Activated gamma-delta T cell (primary cell): Measurements from ENCODE around the gene SLC25A22.

Experiments used
- DNase-seq: peaks from one replicate; lab custom pipeline; 2025; lab: John Stamatoyannopoulos, UW

SLC25A22 gene

GRCh38 chr11:746289-747157 is 51.6 kb downstream of the SLC25A22 start:
- no peak for DNase-seq

- DNase-seq = no peak
Observed at GRCh38 chr11:745428-745827, 52.7 kb downstream of the SLC25A22 start.

DNA sequence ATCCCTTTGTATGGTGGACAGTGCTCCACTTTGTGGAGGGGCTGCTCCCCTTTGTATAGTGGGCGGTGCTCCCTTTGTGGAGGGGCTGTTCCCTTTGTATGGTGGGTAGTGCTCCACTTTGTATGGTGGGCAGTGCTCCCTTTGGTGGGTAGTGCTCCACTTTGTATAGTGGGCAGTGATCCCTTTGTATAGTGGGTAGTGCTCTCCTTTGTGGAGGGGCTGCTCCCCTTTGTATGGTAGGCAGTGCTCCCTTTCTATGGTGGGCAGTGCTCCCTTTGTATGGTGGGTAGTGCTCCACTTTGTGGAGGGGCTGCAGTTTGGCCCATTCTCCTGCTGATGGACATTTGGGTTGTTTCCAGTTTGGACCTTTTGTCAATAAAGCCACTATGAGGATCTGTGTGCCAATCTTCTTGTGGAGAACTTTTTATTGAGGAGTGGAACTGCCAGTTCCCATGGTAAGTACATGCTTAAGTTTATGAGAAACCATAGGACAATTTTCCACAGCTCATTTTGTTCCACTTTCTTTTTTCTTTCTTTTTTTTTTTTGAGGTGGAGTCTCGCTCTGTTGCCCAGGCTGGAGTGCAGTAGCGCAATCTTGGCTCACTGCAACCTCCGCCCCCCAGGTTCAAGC is 55.4 kb downstream of the SLC25A22 start:
- no peak for DNase-seq

DNA sequence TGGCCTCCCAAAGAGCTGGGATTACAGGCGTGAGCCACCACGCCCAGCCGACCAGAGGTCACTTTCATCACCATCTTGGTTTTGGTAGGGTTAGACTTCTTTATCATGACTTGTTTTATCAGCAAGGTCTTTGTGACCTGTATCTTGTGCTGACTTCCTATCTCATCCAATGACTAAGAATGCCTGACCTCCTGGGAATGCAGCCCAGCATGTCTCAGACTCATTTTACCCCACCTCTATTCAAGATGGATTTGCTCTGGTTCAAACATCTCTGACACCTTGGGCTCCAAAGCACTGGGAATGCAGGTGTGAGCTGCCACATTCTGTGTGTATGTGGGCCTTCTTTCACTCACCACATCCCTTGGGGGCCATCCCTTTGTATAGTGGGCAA is 55.9 kb downstream of the SLC25A22 start:
- no peak for DNase-seq
